HTR-8/SVneo (cell line): ENCODE results near the gene AGAP3.

Source experiments
- DNase-seq: peaks from one replicate; pipeline ENCODE4 v3.0.0; 2011; ENCODE audit warnings: low spot score, mixed read lengths; ENCODE audit not compliant: insufficient read length
- FAIRE-seq: peaks from 2 replicates; lab custom pipeline; 2011; peaks lifted over from hg19 to GRCh38; lab: Jason Lieb, UNC

Gene AGAP3

GRCh38 chr7:151104411-151105235, 18.3 kb downstream of the AGAP3 start:
- no peak for FAIRE-seq

GRCh38 chr7:151107882-151108281, 21.6 kb downstream of the AGAP3 start:
- DNase-seq (no peak), FAIRE-seq (no peak)

More at GRCh38 chr7:151104411-151105235, 18.3 kb downstream of the AGAP3 start:
- no peak for DNase-seq

- no peak for DNase-seq
- no peak for FAIRE-seq
These were observed 23.1 kb downstream of the AGAP3 start for GRCh38 chr7:151109094-151110048.

- DNase-seq (no peak), FAIRE-seq (no peak)
These were observed 24.1 kb downstream of the AGAP3 start for GRCh38 chr7:151110236-151110940.

GRCh38 chr7:151110941-151111645, 24.8 kb downstream of the AGAP3 start:
- DNase-seq (peak; percentile 75), FAIRE-seq (peak; percentile 63)

- peak; percentile 85 for DNase-seq
- peak; percentile 36 for FAIRE-seq
These were observed 27.3 kb downstream of the AGAP3 start for GRCh38 chr7:151113344-151114150.

- DNase-seq = peak; percentile 24
- no peak for FAIRE-seq
These were observed 28.1 kb downstream of the AGAP3 start for GRCh38 chr7:151114151-151115090.

- FAIRE-seq = no peak
These were observed 29.0 kb downstream of the AGAP3 start for GRCh38 chr7:151115121-151115835.

GRCh38 chr7:151115836-151116418, 29.7 kb downstream of the AGAP3 start:
- FAIRE-seq (no peak), DNase-seq (peak; percentile 24)

More at GRCh38 chr7:151115121-151115835, 29.0 kb downstream of the AGAP3 start:
- DNase-seq = no peak

GRCh38 chr7:151116603-151117440, 30.5 kb downstream of the AGAP3 start:
- DNase-seq (no peak), FAIRE-seq (no peak)

GRCh38 chr7:151117565-151117964, 31.3 kb downstream of the AGAP3 start:
- DNase-seq = no peak
- no peak for FAIRE-seq

- FAIRE-seq (no peak), DNase-seq (no peak)
These were observed 32.1 kb downstream of the AGAP3 start for GRCh38 chr7:151118108-151119054.

GRCh38 chr7:151119055-151119415, 32.8 kb downstream of the AGAP3 start:
- FAIRE-seq = no peak
- DNase-seq = no peak

GRCh38 chr7:151119902-151120301, 33.6 kb downstream of the AGAP3 start:
- DNase-seq = no peak
- FAIRE-seq = no peak

GRCh38 chr7:151120896-151121295, 34.6 kb downstream of the AGAP3 start:
- no peak for DNase-seq
- no peak for FAIRE-seq
